ENCODE results near the gene GPC5.

- TF ChIP-seq, protein P1, sequence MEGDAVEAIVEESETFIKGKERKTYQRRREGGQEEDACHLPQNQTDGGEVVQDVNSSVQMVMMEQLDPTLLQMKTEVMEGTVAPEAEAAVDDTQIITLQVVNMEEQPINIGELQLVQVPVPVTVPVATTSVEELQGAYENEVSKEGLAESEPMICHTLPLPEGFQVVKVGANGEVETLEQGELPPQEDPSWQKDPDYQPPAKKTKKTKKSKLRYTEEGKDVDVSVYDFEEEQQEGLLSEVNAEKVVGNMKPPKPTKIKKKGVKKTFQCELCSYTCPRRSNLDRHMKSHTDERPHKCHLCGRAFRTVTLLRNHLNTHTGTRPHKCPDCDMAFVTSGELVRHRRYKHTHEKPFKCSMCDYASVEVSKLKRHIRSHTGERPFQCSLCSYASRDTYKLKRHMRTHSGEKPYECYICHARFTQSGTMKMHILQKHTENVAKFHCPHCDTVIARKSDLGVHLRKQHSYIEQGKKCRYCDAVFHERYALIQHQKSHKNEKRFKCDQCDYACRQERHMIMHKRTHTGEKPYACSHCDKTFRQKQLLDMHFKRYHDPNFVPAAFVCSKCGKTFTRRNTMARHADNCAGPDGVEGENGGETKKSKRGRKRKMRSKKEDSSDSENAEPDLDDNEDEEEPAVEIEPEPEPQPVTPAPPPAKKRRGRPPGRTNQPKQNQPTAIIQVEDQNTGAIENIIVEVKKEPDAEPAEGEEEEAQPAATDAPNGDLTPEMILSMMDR (IDR thresholded peaks at IDR 0.05), result no peak
- no peak for TF ChIP-seq POLR2A (IDR thresholded peaks at IDR 0.05)
These were observed 1.0 kb downstream of the GPC5 start for GRCh38 chr13:91399189-91400062.

Measured in uterus (tissue), 2 donors.